H1 (cell line): ENCODE results near the gene CADM1. TPM values are rescaled to one million over a fixed set of nuclear protein-coding genes. Genes with fewer than 3 reads are reported as not detected.

Source experiments
- CTCF ChIA-PET: fragments of 300-600 bp; sonication (Branson Sonifier 250); formaldehyde crosslinking; loops from one replicate; lab custom pipeline; 2021; ENCODE audit not compliant: partially characterized antibody; lab: Charles Lee
- POLR2A ChIA-PET: fragments of 300-600 bp; sonication (Branson Sonifier 250); formaldehyde crosslinking; loops from one replicate; lab custom pipeline; 2021; ENCODE audit warnings: inconsistent platforms; ENCODE audit not compliant: partially characterized antibody; lab: Charles Lee
- DNase-seq, 2 experiments: peaks; one replicate each; pipeline versions ENCODE4 v3.0.0 to v3.0.0-alpha.2; 2010 to 2022; ENCODE audit warnings: low spot score in 2 of 2, low read depth in 1 of 2, mixed read lengths in 1 of 2
- FAIRE-seq: peaks from 2 replicates; lab custom pipeline; 2011; peaks lifted over from hg19 to GRCh38; lab: Jason Lieb, UNC
- H2AFZ ChIP-seq: 2 replicates; pipeline ENCODE4 v1.8.1; 2012; ENCODE audit warnings: low read length, inconsistent platforms
- H2AK5ac ChIP-seq: 2 replicates; pipeline ENCODE4 v1.6.1; 2013; ENCODE audit warnings: low read depth, low read length
- H2BK120ac ChIP-seq: replicated peaks from 2 replicates; pipeline ENCODE3; 2013; ENCODE audit warnings: low read depth, low read length, inconsistent platforms
- H2BK12ac ChIP-seq: 2 replicates; pipeline ENCODE4 v1.6.1; 2013; ENCODE audit warnings: low read depth, low read length
- H2BK15ac ChIP-seq: 2 replicates; pipeline ENCODE4 v1.6.1; 2013; ENCODE audit warnings: low read length
- H2BK20ac ChIP-seq: 2 replicates; pipeline ENCODE4 v1.6.1; 2013; ENCODE audit warnings: low read length
- H2BK5ac ChIP-seq: 2 replicates; pipeline ENCODE4 v1.6.1; 2013; ENCODE audit warnings: low read depth, low read length
- H3K14ac ChIP-seq: 2 replicates; pipeline ENCODE4 v1.6.1; 2013; ENCODE audit warnings: inconsistent platforms; ENCODE audit not compliant: insufficient read length
- H3K18ac ChIP-seq: 2 replicates; pipeline ENCODE4 v1.6.1; 2013; ENCODE audit warnings: low read length; ENCODE audit errors: extremely low read depth
- H3K23ac ChIP-seq: 2 replicates; pipeline ENCODE4 v1.6.1; 2013; ENCODE audit warnings: inconsistent platforms; ENCODE audit not compliant: insufficient read length
- H3K23me2 ChIP-seq: 2 replicates; pipeline ENCODE4 v1.6.1; 2013; ENCODE audit warnings: low read depth, low read length
- H3K27ac ChIP-seq: 2 replicates; pipeline ENCODE4 v1.6.1; 2011; ENCODE audit warnings: low read depth, low read length, inconsistent platforms
- H3K27me3 ChIP-seq, 4 experiments: replicated peaks in 1 of 4; 1 replicate in 1 of 4; 2 replicates in 3 of 4; pipeline versions ENCODE4 v1.6.1 to v1.8.1; 2011 to 2013; ENCODE audit warnings: low read length in 3 of 4, mild to moderate bottlenecking in 3 of 4, inconsistent platforms in 2 of 4, mixed read lengths in 2 of 4, moderate library complexity in 1 of 4; ENCODE audit not compliant: control insufficient read depth in 3 of 4, insufficient read depth in 3 of 4; ENCODE audit errors: extremely low read depth in 1 of 4
- H3K36me3 ChIP-seq, 4 experiments: 2 replicates each; pipeline versions ENCODE4 v1.6.1 to v1.8.1; 2011 to 2013; ENCODE audit warnings: mild to moderate bottlenecking in 4 of 4, low read length in 3 of 4, moderate library complexity in 2 of 4, control low read depth in 1 of 4, inconsistent platforms in 1 of 4; ENCODE audit not compliant: insufficient read depth in 4 of 4, control insufficient read depth in 2 of 4
- H3K4ac ChIP-seq: replicated peaks from 2 replicates; pipeline ENCODE3; 2013; ENCODE audit warnings: low read length, low read depth, mixed read lengths, inconsistent platforms; ENCODE audit not compliant: insufficient read length
- H3K4me1 ChIP-seq, 4 experiments: replicated peaks in 1 of 4; 1 replicate in 1 of 4; 2 replicates in 3 of 4; pipeline versions ENCODE4 v1.6.1 to v1.8.1; 2011 to 2013; ENCODE audit warnings: low read length in 3 of 4, inconsistent platforms in 2 of 4, mixed read lengths in 1 of 4; ENCODE audit not compliant: insufficient read depth in 4 of 4, control insufficient read depth in 3 of 4
- H3K4me2 ChIP-seq, 2 experiments: 2 replicates each; pipeline versions ENCODE4 v1.6.1 to v1.8.1; 2011 to 2013; ENCODE audit warnings: low read depth in 2 of 2, low read length in 2 of 2, control low read depth in 1 of 2, inconsistent platforms in 1 of 2, mild to moderate bottlenecking in 1 of 2; ENCODE audit not compliant: insufficient read depth in 1 of 2
- H3K4me3 ChIP-seq, 4 experiments: fragments of 200-600, 300-600 bp in 1 of 4; sonication (generic), shearing (Covaris generic), sonication (Bioruptor Twin) in 1 of 4; 2 replicates each; pipeline versions ENCODE4 v1.5.1 to v1.8.1; 2011 to 2016; ENCODE audit warnings: low read length in 4 of 4, low read depth in 3 of 4, control low read depth in 2 of 4, inconsistent platforms in 2 of 4, mild to moderate bottlenecking in 2 of 4, mixed read lengths in 1 of 4, moderate library complexity in 1 of 4; ENCODE audit not compliant: insufficient read depth in 2 of 4; ENCODE audit errors: extremely low read depth in 1 of 4
- H3K56ac ChIP-seq: replicated peaks from 2 replicates; pipeline ENCODE3; 2013; ENCODE audit warnings: low read depth, mild to moderate bottlenecking, mixed read lengths, low read length, inconsistent platforms; ENCODE audit not compliant: insufficient read length
- H3K79me1 ChIP-seq: 2 replicates; pipeline ENCODE4 v1.6.1; 2013; ENCODE audit warnings: low read depth, low read length, control low read depth
- H3K79me2 ChIP-seq, 2 experiments: 2 replicates each; pipeline versions ENCODE4 v1.6.1 to v1.8.1; 2012 to 2013; ENCODE audit warnings: low read length in 2 of 2, mild to moderate bottlenecking in 2 of 2, inconsistent platforms in 1 of 2; ENCODE audit not compliant: insufficient read depth in 2 of 2, control insufficient read depth in 1 of 2
- H3K9ac ChIP-seq, 4 experiments: replicated peaks in 1 of 4; 1 replicate in 1 of 4; 2 replicates in 3 of 4; pipeline versions ENCODE4 v1.6.1 to v1.8.1; 2011 to 2013; ENCODE audit warnings: low read depth in 3 of 4, low read length in 3 of 4, control low read depth in 2 of 4, mild to moderate bottlenecking in 2 of 4, moderate library complexity in 2 of 4, inconsistent platforms in 1 of 4; ENCODE audit errors: extremely low read depth in 1 of 4
- H3K9me3 ChIP-seq, 2 experiments: 2 replicates each; pipeline versions ENCODE4 v1.6.1 to v1.8.1; 2012 to 2013; ENCODE audit warnings: mild to moderate bottlenecking in 2 of 2, moderate library complexity in 2 of 2, control low read depth in 1 of 2, inconsistent platforms in 1 of 2, low read depth in 1 of 2, low read length in 1 of 2, mixed read lengths in 1 of 2; ENCODE audit not compliant: insufficient read depth in 2 of 2
- H4K20me1 ChIP-seq, 2 experiments: replicated peaks in 1 of 2; 2 replicates each; pipeline versions ENCODE3 to v1.8.1; 2011 to 2013; ENCODE audit warnings: inconsistent platforms in 2 of 2, low read length in 2 of 2, mild to moderate bottlenecking in 1 of 2; ENCODE audit not compliant: insufficient read depth in 2 of 2, control insufficient read depth in 1 of 2
- H4K5ac ChIP-seq: 2 replicates; pipeline ENCODE4 v1.6.1; 2013; ENCODE audit warnings: low read length, low read depth, mixed read lengths, inconsistent platforms; ENCODE audit not compliant: insufficient read length
- H4K8ac ChIP-seq: 2 replicates; pipeline ENCODE4 v1.8.0; 2013; ENCODE audit warnings: mild to moderate bottlenecking, moderate library complexity, low read length, inconsistent platforms; ENCODE audit not compliant: insufficient read depth; ENCODE audit errors: extremely low read depth
- H4K91ac ChIP-seq: replicated peaks from 2 replicates; pipeline ENCODE3; 2013; ENCODE audit warnings: low read length, mixed read lengths, inconsistent platforms; ENCODE audit not compliant: insufficient read length
- CBX5 ChIP-seq: fragments of 300-800, 300-1000 bp; sonication (generic); IDR thresholded peaks from 2 replicates; pipeline ENCODE4 v1.7.1; 2016; ENCODE audit warnings: antibody characterized with exemption, low read length, low read depth
- CTBP2 ChIP-seq: IDR thresholded peaks from 2 replicates; pipeline ENCODE4 v1.7.0; 2011; ENCODE audit warnings: borderline replicate concordance, mild to moderate bottlenecking, moderate library complexity, mixed read lengths, low read length; ENCODE audit not compliant: insufficient read depth, insufficient read length
- E2F6 ChIP-seq: IDR thresholded peaks from 2 replicates; pipeline ENCODE4 v1.6.1; 2012; ENCODE audit warnings: inconsistent platforms
- FOSL1 ChIP-seq: IDR thresholded peaks from 2 replicates; pipeline ENCODE4 v1.6.1; 2011; ENCODE audit warnings: mild to moderate bottlenecking, low read depth, low read length, moderate library complexity; ENCODE audit not compliant: insufficient read depth
- MAX ChIP-seq: IDR thresholded peaks from 2 replicates; pipeline ENCODE4 v1.6.1; 2012; ENCODE audit warnings: inconsistent platforms
- RFX5 ChIP-seq: IDR thresholded peaks from 2 replicates; pipeline ENCODE4 v1.6.1; 2011; ENCODE audit warnings: low read depth, low read length, improper control_type of control experiment, borderline replicate concordance
- USF2 ChIP-seq: IDR thresholded peaks from 2 replicates; pipeline ENCODE4 v1.6.1; 2011; ENCODE audit warnings: low read length, improper control_type of control experiment
- WGBS, 2 experiments: shearing (Covaris generic) in 1 of 2; methylation state at CpG; one replicate each; pipeline versions ENCODE4 v1.1.6 to v1.1.7; 2013 to 2015; ENCODE audit warnings: low lambda C conversion rate in 2 of 2, mixed read lengths in 2 of 2, inconsistent platforms in 1 of 2, low coverage in 1 of 2, missing lambda C conversion rate in 1 of 2; ENCODE audit not compliant: insufficient replicate concordance in 2 of 2, insufficient coverage in 1 of 2, insufficient read length in 1 of 2; ENCODE audit errors: extremely low coverage in 1 of 2, missing lambda C conversion rate in 1 of 2; 5-methylcytosine and 5-hydroxymethylcytosine counted together
- polyA plus RNA-seq, 7 experiments: library from polyadenylated mRNA; depleted of rRNA in 3 of 7; stranded (reverse) in 5 of 7; unstranded in 2 of 7; fragments of >200 nt in 5 of 7; fragments of 200-250 nt in 2 of 7; gene quantifications; 1 replicate in 5 of 7; 2 replicates in 1 of 7; 4 replicates in 1 of 7; pipeline versions ENCODE4 v1.2.1 to v1.2.3, GENCODE V29; 2011 to 2013; ENCODE audit warnings: missing spikeins in 2 of 7, mixed read lengths in 2 of 7
- total RNA-seq: library from RNA; stranded (reverse); fragmentation: NEBNext Ultra II Directional; extraction: Animal tissue kit (Norgen Biotek cat#: 25700); gene quantifications from 2 replicates; pipeline ENCODE4 v1.2.1, GENCODE V29; 2021

Gene CADM1
- total and polyA plus RNA-seq, 2 of the 8 experiments (the other 6 are each of a cell fraction or from before 2014, with no cell fraction given): 8.3 to 25.3 TPM

DNA sequence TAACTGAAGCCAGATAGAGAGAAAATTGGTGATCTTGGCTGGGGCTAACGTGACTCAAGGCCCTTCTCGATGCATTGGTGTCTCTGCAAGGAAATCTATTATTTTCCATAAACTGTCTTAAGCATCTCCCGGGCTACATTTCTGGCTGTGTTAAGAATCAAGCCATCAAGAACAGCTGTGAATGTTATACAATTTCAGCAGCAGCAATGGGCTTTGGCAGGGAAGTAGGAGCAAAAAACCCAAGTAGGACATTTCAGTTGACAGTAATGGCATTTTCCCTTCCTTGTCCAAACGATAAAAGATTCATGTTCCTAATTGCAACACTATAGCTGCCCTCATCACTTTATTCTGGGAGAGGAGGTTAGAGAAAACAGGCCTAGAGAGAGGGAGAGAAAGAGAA lies 335.0 kb downstream of the CADM1 start:
- FAIRE-seq (no peak), DNase-seq (no peak)
- Histone ChIP-seq H3K23ac (no peak overlapping the region), H3K4me1 (peaks cover 7 to 13% (median 12%) of the 10 kb centered on the region in 4 experiments; a peak in 4 of 7 replicates), H3K18ac (no peak overlapping the region), H4K91ac (no peak overlapping the region), H3K36me3 (no peaks in the 10 kb centered on the region), H3K56ac (no peak overlapping the region), H3K14ac (no peak overlapping the region), H3K9me3 (no peaks in the 10 kb centered on the region), H3K27me3 (no peaks in the 10 kb centered on the region), H2AFZ (no peak overlapping the region), H4K8ac (no peak overlapping the region), H3K9ac (no peak overlapping the region), H3K4me2 (no peak overlapping the region), H2BK12ac (no peak overlapping the region), H2BK15ac (no peak overlapping the region), H3K23me2 (no peaks in the 10 kb centered on the region), H2BK20ac (no peak overlapping the region), H2AK5ac (no peak overlapping the region), H3K79me2 (no peaks in the 10 kb centered on the region), H4K20me1 (no peaks in the 10 kb centered on the region), H2BK5ac (no peak overlapping the region)
- POLR2A ChIA-PET: no interaction called here
- CTCF ChIA-PET: interaction anchor here (0.8 to 3.3 kb wide), 20 partner anchors 9 to 282 kb away, joined by 3 to 17 read pairs (median 6); no protein-coding TSS in a partner anchor
- 93% methylated on average over 4 of the region's 4 CpGs; no CpG with 5 or more reads in 1 of the 2 experiments for WGBS, 2 experiments
- TF ChIP-seq CTBP2 (no peak), USF2 (no peak), RFX5 (no peak), CBX5 (no peak), FOSL1 (no peak), E2F6 (no peak), MAX (no peak)
- TF ChIP-seq, all 59 proteins: peak for 0
- H3K4ac ChIP-seq: no peak overlapping the region
- H4K5ac ChIP-seq: no peak overlapping the region
- no peaks in the 10 kb centered on the region for H3K79me1 ChIP-seq
- no peak overlapping the region for H3K27ac ChIP-seq
- no peak overlapping the region for H3K4me3 ChIP-seq
- no peak overlapping the region for H2BK120ac ChIP-seq
